Common myeloid progenitor, CD34-positive (primary cell): ENCODE data around the gene CLOCK.

Experiments
- CTCF ChIA-PET: fragments of 350-600 bp; sonication (Branson Sonifier 250); formaldehyde crosslinking; loops from one replicate; lab custom pipeline; 2021; ENCODE audit warnings: antibody characterized with exemption; lab: Charles Lee
- POLR2A ChIA-PET: fragments of 350-600 bp; sonication (Branson Sonifier 250); formaldehyde crosslinking; loops from one replicate; lab custom pipeline; 2021; ENCODE audit warnings: antibody characterized with exemption; lab: Charles Lee
- DNase-seq, 3 donors: peaks; one replicate each; pipeline versions ENCODE4 v3.0.0 to v3.0.0-alpha.2; 2013
- H3K27ac ChIP-seq, 2 experiments: 1 replicate in 1 of 2; 2 replicates in 1 of 2; pipeline ENCODE4 v1.7.0; 2013; ENCODE audit warnings: inconsistent platforms in 2 of 2, low read length in 2 of 2, mild to moderate bottlenecking in 2 of 2, low read depth in 1 of 2, moderate library complexity in 1 of 2; ENCODE audit not compliant: severe bottlenecking in 2 of 2, insufficient read depth in 1 of 2, poor library complexity in 1 of 2
- H3K27me3 ChIP-seq, 5 experiments: replicated peaks in 2 of 5; 1 replicate in 3 of 5; 2 replicates in 2 of 5; pipeline versions ENCODE4 v1.6.1 to v1.7.0; 2013; ENCODE audit warnings: low read length in 4 of 5, mild to moderate bottlenecking in 2 of 5, moderate library complexity in 2 of 5, inconsistent platforms in 1 of 5; ENCODE audit not compliant: insufficient read depth in 5 of 5, control insufficient read depth in 4 of 5
- H3K36me3 ChIP-seq, 4 experiments: 1 replicate in 2 of 4; 2 replicates in 2 of 4; pipeline versions ENCODE4 v1.6.1 to v1.7.0; 2013; ENCODE audit warnings: low read length in 3 of 4, control low read depth in 1 of 4, mild to moderate bottlenecking in 1 of 4; ENCODE audit not compliant: control insufficient read depth in 4 of 4, insufficient read depth in 4 of 4
- H3K4me1 ChIP-seq, 4 experiments: 1 replicate in 3 of 4; 2 replicates in 1 of 4; pipeline versions ENCODE4 v1.6.1 to v1.7.1; 2013; ENCODE audit warnings: low read length in 3 of 4, mild to moderate bottlenecking in 3 of 4, control low read depth in 1 of 4, inconsistent platforms in 1 of 4, moderate library complexity in 1 of 4; ENCODE audit not compliant: control insufficient read depth in 4 of 4, insufficient read depth in 4 of 4; ENCODE audit errors: control extremely low read depth in 1 of 4
- H3K4me3 ChIP-seq, 7 experiments: 1 replicate in 4 of 7; 2 replicates in 3 of 7; pipeline versions ENCODE4 v1.5.1 to v1.7.0; 2013; ENCODE audit warnings: mild to moderate bottlenecking in 7 of 7, low read length in 6 of 7, moderate library complexity in 6 of 7, inconsistent platforms in 2 of 7, low read depth in 2 of 7, control low read depth in 1 of 7; ENCODE audit not compliant: insufficient read depth in 4 of 7, control insufficient read depth in 1 of 7; ENCODE audit errors: extremely low read depth in 1 of 7
- H3K9me3 ChIP-seq, 5 experiments: 1 replicate in 4 of 5; 2 replicates in 1 of 5; pipeline versions ENCODE4 v1.6.1 to v1.7.1; 2013; ENCODE audit warnings: low read length in 4 of 5, mild to moderate bottlenecking in 2 of 5, inconsistent platforms in 1 of 5, low read depth in 1 of 5, moderate library complexity in 1 of 5; ENCODE audit not compliant: control insufficient read depth in 4 of 5, insufficient read depth in 2 of 5; ENCODE audit errors: control extremely low read depth in 1 of 5
- WGBS: methylation state at CpG from one replicate; pipeline ENCODE4 v1.1.5; 2013; ENCODE audit not compliant: insufficient coverage; 5-methylcytosine and 5-hydroxymethylcytosine counted together

Gene CLOCK

DNA sequence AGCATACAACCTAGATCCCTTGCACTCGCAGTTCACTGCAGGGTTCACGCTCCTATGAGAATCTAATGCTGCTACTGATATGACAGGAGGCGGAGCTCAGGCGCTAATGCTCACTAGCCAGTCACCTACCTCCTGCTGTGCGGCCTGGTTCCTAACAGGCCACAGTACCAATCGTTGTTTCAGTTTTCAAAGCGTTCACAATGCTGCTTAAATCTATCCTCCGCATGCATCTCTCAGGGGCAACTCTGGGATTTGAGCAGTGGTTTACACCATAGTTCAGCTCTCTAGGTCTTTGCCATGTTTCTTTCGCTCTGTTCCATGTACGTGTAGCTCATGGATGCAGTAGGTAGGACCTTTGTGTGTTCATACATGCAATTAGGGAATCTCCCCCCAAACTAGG lies 47.2 kb downstream of the CLOCK start:
- Histone ChIP-seq H3K9me3 (peaks cover 0 to 6% (median 0%) of the 10 kb centered on the region in 5 experiments), H3K27ac (no peak overlapping the region), H3K36me3 (peaks cover 0 to 9% (median 2%) of the 10 kb centered on the region in 4 experiments), H3K4me1 (no peaks in the 10 kb centered on the region), H3K27me3 (no peaks in the 10 kb centered on the region), H3K4me3 (no peak overlapping the region)
- no peak for DNase-seq
- POLR2A ChIA-PET, result no interaction called here
- CTCF ChIA-PET, result no interaction called here
- 97% methylated on average over 10 of the region's 10 CpGs for WGBS

GRCh38 chr4:55498051-55498450 lies 48.7 kb downstream of the CLOCK start:
- WGBS, result 100% methylated on average over 1 of the region's 3 CpGs
- ChIA-PET CTCF (no interaction called here), POLR2A (no interaction called here)
- DNase-seq, result no peak
- Histone ChIP-seq H3K36me3 (peaks cover 0 to 14% (median 3%) of the 10 kb centered on the region in 4 experiments), H3K27me3 (no peaks in the 10 kb centered on the region), H3K27ac (no peak overlapping the region), H3K4me1 (no peaks in the 10 kb centered on the region), H3K4me3 (no peak overlapping the region), H3K9me3 (peaks cover 0 to 7% (median 0%) of the 10 kb centered on the region in 5 experiments)

DNA sequence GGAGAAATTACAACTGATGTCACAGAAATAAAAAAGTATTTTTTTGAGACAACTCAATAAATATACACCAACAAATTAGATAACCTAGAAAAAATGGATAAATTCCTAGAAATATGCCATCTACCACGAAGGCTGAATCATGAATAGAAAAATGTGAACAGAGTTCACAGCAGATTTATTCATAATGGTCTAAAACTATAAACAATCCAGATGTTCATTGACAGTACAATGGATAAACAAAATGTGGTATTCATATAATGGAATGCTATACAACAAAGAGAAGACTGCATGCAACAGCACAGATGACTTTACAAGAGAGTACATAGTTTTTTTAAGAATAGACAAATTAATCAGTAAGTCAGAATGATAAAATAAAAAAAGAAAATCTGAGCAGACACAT lies 55.2 kb downstream of the CLOCK start:
- Histone ChIP-seq H3K27ac (no peak overlapping the region), H3K9me3 (peaks cover 0 to 15% (median 3%) of the 10 kb centered on the region in 5 experiments), H3K4me3 (no peak overlapping the region), H3K27me3 (no peaks in the 10 kb centered on the region), H3K36me3 (peaks cover 2 to 34% (median 12%) of the 10 kb centered on the region in 4 experiments), H3K4me1 (no peaks in the 10 kb centered on the region)
- no peak for DNase-seq
- POLR2A ChIA-PET, result no interaction called here
- CTCF ChIA-PET, result no interaction called here
- WGBS, result no CpG with 5 or more reads among the region's 1 CpG

DNA sequence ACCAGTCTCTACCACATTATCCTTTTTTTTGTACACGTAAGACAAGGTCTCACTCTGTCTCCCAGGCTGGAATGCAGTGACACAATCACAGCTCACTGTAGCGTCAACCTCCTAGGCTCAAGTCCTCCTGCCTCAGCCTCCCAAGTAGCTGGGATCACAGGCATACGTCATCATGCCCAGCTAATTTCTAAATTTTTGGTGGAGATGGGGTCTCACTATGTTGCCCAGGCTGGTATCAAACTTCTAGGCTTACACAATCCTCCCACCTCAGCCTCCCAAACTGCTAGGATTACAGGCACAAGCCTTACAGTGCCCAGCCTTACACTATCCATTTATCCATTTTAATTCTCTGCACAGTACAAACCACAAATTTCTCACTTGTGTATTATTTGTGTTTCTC lies 58.0 kb downstream of the CLOCK start:
- WGBS, result 100% methylated on average over 3 of the region's 3 CpGs
- ChIA-PET CTCF (interaction anchor here (1.1 kb wide), 1 partner anchor 9 kb away, joined by 3 read pairs; no protein-coding TSS in a partner anchor), POLR2A (no interaction called here)
- no peaks in the 10 kb centered on the region for H3K4me1 ChIP-seq
- no peak for DNase-seq
- H3K36me3 ChIP-seq, result peaks cover 2 to 31% (median 9%) of the 10 kb centered on the region in 4 experiments
- H3K4me3 ChIP-seq, result no peak overlapping the region
- H3K27me3 ChIP-seq, result no peaks in the 10 kb centered on the region
- no peak overlapping the region for H3K27ac ChIP-seq
- H3K9me3 ChIP-seq, result peaks cover 0 to 9% (median 0%) of the 10 kb centered on the region in 5 experiments

DNA sequence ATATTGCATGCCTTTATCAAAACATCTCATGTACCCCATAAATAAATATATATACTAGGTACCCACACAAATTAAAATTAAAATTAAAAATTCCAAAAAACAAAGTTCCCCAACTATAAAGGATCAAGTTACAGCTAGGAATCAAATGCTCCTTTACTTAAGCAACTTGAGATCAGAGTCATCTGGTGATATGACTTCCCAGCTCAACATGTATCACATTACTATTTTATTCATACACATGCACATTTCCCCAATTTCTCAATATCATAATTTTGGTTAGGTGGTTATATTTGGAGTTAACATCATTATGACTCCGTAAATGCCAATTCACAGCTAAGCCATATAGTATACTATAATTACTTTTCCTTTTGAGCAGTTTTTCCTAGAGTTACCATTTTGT lies 60.9 kb downstream of the CLOCK start:
- WGBS, result no CpG with 5 or more reads among the region's 1 CpG

DNA sequence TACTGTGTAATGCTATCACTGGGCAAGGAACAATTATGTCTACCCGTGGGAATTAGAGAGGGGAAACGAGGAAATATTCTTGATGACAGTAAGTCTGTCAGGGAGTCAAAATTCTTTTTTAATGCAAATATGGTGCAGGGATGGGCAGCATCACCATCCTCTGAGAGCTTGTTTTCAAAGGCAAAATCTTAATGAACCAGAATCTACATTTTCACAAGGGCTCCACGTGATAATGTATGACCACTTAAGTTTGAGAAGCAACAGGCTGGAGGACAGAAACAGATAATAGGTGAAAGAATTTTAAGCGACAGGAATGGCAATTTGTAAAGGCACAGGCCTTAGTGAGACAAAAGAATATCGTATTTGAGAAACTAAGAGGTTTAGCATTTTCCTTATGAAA lies 63.4 kb downstream of the CLOCK start:
- Histone ChIP-seq H3K4me1 (no peaks in the 10 kb centered on the region), H3K36me3 (peaks cover 2 to 24% (median 5%) of the 10 kb centered on the region in 4 experiments), H3K27ac (no peak overlapping the region), H3K27me3 (no peaks in the 10 kb centered on the region), H3K9me3 (no peaks in the 10 kb centered on the region), H3K4me3 (no peak overlapping the region)
- ChIA-PET CTCF (no interaction called here), POLR2A (no interaction called here)
- WGBS, result 92% methylated on average over 4 of the region's 5 CpGs
- DNase-seq, result no peak

More for the DNA sequence above, 60.9 kb downstream of the CLOCK start:
- H3K36me3 ChIP-seq, result peaks cover 2 to 31% (median 10%) of the 10 kb centered on the region in 4 experiments
- no peak for DNase-seq
- H3K9me3 ChIP-seq, result peaks cover 0 to 9% (median 0%) of the 10 kb centered on the region in 5 experiments
- CTCF ChIA-PET, result no interaction called here
- no peaks in the 10 kb centered on the region for H3K27me3 ChIP-seq
- H3K27ac ChIP-seq, result no peak overlapping the region
- no peak overlapping the region for H3K4me3 ChIP-seq
- H3K4me1 ChIP-seq, result no peaks in the 10 kb centered on the region
- POLR2A ChIA-PET, result no interaction called here

DNA sequence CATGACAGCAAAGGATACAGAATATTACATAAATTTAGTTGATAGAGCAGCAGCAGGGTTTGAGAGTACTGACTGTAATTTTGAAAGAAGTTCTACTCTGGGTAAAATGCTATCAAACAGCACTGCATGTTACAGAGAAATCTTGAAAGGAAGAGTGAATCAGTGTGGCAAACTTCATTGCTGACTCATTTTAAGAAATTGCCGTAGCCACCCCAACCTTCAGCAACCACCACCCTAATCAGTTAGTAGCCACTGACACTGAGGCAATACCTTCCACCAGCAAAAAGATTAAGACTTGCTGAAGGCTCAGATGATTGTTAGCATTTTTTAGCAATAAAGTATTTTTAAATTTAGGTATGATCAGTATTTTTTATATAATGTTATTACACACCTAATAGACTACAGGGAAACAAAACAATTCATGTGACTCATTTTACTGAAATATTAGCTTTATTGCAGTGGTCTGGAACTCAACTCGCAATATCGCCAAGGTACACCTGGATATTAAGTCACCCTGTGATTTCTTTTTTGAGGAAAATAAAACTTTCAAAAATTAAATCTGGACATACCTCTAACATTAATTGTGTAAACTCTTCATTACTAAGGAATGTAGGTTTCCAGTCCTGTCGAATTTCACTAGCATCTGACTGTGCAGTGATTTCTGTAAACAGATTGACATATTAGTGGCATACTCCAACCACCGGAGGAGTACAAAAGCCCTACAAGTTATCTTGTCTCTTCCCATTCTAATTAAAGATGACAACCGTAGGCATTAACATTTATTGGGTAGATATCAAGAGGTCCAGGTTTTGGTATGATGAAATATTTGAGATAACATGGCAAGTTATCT lies 71.1 kb downstream of the CLOCK start:
- POLR2A ChIA-PET, result no interaction called here
- no peak for DNase-seq
- H3K4me1 ChIP-seq, result no peaks in the 10 kb centered on the region
- 92% methylated on average over 2 of the region's 6 CpGs for WGBS
- no peaks in the 10 kb centered on the region for H3K27me3 ChIP-seq
- peaks cover 7 to 21% (median 8%) of the 10 kb centered on the region in 5 experiments for H3K9me3 ChIP-seq
- H3K27ac ChIP-seq, result no peak overlapping the region
- H3K4me3 ChIP-seq, result no peak overlapping the region
- CTCF ChIA-PET, result no interaction called here
- H3K36me3 ChIP-seq, result peaks cover 14 to 36% (median 16%) of the 10 kb centered on the region in 4 experiments
